Posterior cingulate gyrus (tissue), 11 donors: ENCODE data around the gene HOXD3.
A peak's percentile ranks its signal among the peaks of the same experiment; 100 is the strongest.

Source experiments
- DNase-seq, 10 donors: peaks; one replicate each; pipeline versions ENCODE4 v3.0.0 to v3.0.0-alpha.2; 2020 to 2021; ENCODE audit warnings: mixed read lengths in 3 of 10
- intact Hi-C: fragments of 100-400 bp; cut with DNase I; formaldehyde crosslinking; loops from one replicate; pipeline ENCODE4 v1.15.1; 2023

Gene HOXD3

DNA sequence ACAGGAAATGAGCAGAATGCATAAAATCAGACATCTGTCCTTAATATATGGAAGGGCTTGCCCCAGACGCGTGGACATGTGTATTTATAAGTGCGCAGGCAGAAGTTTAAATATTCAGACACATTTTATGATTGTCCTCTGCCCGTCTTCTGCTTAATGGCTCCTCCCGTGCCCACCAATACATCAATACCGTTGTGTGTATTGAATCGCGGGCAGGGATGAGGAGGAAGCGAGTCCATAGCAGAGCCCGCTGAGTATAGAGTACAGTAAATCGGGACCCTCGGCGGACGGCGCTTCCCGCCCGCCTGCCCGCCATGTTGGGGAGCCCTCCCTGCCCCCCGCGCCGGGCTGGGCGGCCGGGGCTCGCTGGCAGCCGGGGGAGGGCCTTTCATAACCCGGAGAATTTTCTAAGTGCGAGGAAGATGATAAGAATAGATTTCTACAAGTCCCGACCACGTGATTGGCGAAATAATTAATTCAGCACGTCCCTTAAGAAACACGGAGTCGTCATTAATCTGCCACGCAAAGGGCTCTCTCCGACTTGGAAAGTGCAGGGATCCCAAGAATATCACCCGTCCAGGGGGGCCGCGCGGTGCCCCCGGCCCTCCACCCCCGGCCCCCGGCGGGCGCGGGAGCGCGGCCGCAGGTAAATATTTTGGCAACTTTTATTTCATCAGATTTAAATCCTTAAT, at the start of gene HOXD3:
Gene HOXD3 (plus strand): TSS at position 501 of the 692 bp plus-strand sequence. CDS start 11,808 bp downstream, outside the sequence.
- DNase-seq, result peak in 1 of 10 donors; percentile 22
- intact Hi-C loops, result no loop called here

DNA sequence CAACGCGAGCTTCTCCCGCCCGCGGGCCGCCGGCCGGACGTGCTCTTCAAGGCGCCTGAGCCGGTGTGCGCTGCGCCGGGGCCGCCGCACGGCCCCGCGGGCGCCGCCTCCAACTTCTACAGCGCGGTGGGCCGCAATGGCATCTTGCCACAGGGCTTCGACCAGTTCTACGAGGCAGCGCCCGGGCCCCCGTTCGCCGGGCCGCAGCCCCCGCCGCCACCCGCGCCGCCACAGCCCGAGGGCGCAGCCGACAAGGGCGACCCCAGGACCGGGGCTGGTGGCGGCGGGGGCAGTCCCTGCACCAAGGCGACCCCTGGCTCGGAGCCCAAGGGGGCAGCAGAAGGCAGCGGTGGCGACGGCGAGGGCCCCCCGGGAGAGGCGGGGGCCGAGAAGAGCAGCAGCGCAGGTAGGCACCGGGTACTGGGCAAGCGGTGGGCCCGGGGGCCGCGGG, 49.4 kb upstream of the HOXD3 start:
- DNase-seq, result peak in 2 of 10 donors; percentile 58 to 66
- intact Hi-C loops, result no loop called here

DNA sequence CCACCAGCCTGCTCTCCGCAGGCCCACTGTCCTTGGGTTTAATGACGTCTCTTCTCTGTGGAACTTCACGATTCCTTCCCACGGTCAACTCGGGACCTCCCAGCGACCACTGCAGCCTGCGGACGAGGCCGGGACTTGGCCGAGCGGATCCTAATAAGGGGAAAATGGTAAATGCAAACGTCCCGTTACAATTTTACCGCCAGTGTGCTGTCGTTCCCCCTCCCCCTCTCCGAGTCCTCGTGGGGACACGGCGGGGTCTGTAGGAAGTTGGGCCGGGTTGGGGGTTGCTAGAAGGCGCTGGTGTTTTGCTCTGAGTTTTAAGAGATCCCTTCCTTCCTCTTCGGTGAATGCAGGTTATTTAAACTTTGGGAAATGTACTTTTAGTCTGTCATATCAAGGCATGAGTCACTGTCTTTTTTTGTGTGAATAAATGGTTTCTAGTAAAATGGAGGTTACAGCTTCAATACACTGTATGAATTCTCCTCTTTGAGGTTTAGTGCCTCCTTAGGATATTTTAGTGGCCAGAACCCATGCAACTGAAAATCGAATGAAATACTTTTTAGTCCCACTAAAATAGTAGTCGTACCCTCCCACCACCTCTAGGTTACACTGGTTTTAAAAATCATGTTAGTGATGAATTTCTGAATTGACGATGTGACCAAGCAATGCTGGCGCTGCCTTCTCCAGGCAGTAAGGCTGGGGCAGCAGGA, 47.8 kb upstream of the HOXD3 start:
- intact Hi-C loops, result no loop called here
- no peak for DNase-seq

DNA sequence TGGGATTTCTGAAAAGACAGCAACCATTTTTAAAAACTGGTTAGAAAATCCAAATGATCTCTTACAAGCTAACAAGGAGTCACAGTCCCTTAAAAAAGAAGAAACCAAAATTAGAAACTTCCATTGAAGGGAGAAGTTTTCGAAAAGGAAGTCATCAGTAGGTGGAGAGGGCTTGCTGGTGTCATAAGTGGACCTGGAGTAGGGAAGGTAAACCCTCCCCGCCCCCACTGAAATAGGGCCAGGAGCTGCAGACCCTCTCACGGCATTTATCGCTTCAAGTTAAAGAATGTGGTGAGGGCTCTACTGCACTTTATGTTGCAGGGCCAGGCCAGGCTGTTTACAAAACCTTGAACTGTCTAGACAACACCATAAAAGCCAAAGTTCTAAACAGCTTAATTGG, 47.2 kb upstream of the HOXD3 start:
- intact Hi-C loops, result no loop called here
- no peak for DNase-seq

DNA sequence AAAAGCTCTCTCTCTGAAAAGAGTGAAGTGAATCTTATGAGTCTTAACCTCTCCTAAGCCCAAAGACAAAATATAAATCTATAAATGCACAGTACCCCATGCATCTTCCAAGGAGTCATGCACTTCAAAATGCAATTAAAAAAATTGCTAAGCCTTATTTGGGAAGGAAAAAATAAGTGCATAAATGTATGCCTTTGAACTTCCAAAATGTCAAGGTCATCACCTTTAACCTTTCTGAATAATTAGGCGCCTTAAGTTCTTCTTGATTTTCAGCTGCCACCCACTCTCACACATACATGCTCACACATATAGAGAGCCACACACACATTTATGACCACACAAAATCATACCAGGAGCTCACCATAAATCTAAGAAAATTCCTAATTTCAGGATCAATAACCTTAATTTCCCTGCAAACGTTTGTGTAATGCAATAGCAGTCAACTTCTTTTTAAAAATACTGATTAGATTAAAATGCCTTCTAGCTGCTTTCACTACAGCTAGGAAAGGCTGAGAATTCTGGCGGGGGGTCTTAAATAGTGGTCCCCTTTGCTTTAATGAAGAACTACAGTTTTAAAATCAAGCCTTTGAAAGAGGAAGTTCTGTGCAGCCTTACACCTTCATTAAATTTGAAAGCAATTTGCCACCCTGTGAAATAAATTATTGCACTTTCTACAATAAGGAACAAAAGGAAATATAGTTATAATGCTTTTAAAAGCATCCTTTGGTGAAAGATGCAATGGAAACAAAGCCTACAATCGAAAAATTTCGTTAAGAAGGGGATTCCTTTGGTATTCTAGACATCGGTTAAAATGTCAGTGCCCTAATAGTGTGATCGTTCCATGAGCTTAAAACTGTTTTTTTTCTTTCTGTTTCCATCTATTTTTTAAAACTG, 46.4 kb upstream of the HOXD3 start:
- DNase-seq, result no peak
- intact Hi-C loops, result no loop called here

DNA sequence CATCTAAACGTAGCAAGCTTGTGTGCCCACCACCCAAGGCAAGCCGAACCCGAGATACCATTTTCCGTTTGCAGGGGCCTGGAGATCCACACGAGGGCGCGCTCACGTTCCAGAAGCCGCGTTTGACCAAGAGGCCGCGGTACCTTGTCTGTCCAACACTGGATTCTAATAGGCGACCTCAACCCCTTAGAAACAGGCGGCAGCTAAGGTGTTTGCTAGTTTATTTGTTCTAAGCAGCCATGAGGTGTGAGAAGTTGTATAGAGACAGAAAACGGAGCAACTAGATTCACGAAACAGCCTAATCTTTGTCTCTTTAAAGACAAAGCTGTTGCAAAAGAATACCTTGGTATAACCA, 45.8 kb upstream of the HOXD3 start:
- intact Hi-C loops, result no loop called here
- peak in 1 of 10 donors; percentile 48 for DNase-seq

DNA sequence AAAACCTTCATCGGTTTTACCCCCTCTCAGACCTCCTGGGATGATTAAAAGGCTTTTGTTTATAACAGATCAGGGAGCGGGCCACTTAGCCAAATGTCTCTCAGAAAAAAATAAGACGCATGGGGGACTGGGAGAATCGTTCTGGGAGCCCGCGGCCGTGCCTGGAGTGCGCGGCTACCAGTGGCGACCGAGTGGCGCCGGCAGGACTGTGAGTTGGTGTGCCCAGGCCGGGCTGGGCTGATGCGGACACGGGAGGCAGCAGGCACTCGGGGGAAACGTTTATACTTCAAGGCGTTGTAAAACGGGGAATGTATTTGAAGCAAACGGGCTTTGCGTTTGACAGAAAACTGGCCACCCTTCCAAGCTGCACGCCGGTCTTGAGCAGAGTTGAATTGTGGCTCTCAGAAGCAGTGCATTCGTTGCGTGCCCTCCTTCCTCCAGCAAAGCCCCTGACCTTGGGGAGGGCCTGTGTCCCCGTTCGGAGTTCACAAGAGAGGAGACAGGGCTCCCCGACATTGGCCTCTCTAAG, 45.2 kb upstream of the HOXD3 start:
- intact Hi-C loops, result no loop called here

DNA sequence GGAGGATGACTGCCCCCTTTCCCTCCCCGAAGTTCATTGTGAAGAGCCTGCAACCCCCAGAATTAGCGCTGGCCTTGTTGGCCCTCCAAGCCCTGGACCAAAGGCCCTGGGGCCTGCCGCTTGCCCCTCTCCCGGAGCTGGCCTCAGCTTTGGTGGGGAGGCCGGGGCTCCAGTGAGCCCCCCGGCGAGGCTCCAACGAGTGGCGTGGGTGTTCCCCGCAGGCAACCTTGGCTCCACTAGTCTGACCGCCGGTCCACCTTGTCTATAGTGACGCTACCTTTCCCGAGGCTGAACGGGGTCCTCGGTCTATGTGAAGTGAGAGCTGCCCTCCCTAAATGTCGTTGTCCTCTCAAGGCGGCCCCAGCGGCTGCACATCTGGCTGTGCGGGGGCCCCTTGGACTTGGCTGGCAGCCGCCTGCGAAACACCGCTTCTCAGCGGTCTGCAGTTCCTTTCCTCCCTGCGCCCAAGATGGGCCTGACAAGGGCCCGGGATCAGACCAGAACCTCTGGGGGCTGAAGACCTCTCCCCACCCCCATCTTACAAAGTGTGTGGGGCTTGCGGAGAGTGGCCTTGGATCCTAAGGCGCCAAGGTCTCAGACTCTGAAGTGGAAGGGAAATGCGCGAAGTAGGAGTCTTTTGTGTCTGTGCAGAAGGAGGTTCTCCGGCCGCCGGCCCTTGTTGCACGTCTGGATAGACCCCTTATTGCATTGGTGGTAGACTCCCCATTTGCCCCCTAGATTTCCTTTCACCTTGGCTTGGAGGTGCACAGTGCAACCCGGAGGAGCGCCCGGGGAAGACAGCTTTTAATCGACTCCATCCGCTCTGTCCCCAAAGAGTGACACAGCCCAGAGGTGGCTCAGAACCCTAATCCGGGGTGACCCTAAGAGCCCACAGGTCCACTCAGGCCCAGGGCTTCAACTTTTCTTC, 44.5 kb upstream of the HOXD3 start:
- peak in 1 of 10 donors; percentile 66 for DNase-seq
- intact Hi-C loops, result no loop called here

More for the DNA sequence above, 45.2 kb upstream of the HOXD3 start:
- peak in 1 of 10 donors; percentile 59 for DNase-seq

DNA sequence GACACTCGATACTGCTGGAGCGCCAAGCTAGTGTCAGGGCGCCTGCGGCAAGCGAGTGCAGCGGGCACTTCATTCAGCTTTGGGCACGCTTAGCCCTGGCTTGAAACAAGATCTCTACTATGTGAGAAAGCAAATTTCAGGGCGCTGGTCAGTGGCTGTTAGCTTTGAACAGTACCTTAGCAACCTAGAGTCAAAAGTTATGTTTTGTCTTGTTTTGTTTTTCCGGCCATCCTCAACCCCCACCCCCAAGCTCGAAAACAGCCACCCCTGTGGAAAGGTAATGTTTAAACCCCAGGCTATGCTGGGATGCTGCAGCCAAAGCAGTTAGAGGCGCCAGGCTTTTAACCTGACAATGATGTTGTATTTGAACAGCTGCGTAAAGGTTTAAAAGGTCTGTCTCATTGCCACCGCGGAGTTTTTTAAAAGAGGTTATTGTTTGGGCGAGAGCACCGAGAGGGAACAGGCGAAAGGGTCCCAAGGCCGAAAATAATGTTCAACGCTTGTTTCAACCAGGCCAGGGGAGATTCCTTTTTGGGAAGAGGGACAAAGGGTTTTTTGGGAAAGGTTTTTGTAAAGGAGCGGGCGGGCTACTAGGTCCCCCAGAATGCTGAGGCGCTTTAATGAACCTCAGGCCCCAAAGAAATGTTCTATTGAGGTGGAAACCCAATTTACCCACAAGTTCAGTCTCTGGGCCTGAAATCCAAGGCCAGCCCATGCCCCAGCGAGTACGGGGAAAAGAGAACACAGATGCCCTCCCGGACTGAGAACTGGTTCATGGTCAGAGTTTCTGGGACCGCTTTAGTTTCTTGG, 42.8 kb upstream of the HOXD3 start:
- DNase-seq, result peak in 1 of 10 donors; percentile 53
- intact Hi-C loops, result no loop called here

DNA sequence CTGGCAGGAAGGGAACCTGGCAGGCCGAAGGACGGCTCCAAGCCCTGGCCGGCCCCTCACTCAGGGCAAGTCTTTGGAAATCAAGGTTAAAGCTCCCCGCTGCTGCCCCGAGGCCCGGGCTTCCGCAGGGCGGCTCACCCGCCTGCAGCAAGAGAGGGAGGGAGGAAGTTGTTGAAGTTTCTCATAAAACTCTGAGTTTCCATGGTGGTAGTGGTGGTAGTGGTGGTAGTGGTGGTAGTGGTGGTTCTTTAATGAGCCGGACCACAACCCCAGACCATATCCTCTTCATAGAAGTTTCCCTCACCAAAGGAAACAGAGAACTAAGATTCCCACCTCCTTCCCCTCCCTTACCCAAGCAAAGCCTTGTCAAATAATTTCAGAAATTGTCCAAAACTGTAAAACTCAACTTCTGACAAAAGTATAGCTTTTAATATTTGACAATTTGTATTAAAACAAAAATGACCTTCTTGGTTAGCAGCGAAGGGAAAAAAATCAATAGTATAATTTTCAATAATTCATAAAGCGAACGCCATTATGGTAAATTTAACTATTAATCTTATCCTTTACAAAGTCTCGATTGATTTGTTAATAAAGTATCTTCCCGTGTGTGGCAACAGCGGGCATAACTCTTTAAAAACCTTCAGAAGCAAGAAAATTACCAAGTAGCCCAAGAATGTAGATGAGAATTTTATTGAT, 42.0 kb upstream of the HOXD3 start:
- DNase-seq, result peak in 1 of 10 donors; percentile 52
- intact Hi-C loops, result no loop called here

DNA sequence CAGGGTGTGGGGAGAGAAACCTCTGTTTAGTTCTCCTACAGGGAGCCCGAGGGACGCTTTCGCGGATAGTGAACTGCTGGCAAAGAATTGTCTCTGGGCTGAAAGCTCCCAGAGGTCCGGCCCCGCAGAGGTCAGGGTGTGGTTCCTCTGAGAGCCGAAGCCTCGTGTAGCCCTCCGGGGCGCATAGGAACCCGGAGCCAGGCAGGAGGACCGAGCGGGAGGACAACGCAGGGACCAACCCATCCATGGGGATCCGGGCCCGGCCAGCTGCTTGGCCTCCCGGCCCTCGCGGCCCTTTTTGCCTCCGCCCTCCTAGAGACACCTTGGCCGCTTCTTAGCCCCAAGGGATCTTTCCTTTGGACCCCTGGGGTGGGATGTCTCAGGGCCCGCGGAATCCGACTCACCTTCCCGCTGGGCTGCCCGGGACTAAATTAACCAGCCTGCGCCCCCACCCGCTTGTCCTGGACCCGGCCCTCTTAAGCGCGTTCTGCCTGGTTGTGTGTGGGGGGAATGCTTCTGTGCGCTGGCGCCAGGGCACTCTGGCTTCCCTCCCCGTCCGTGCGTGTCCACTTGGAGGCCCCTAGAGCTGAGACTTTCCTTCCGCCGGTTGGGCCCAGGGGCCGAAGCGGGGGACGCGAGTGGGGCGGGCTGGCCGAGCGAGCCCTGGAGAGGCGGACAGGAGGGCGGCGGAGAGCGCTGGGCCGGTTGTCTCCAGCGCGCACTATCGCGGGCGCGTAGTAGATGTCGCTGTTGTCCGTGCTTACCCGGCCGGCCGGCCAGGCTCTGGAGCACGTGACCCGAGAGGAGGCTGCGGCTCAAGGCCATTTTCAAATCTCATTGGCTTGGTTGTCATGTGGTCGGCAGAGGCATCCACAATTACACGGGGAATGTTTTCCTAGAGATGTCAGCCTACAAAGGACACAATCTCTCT, 41.0 kb upstream of the HOXD3 start, which contains the start of gene HOXD10:
Gene HOXD10 (plus strand): TSS at position 896 of the 931 bp plus-strand sequence. CDS start 56 bp downstream, outside the sequence.
- peak in 2 of 10 donors; percentile 79 to 80 for DNase-seq
- intact Hi-C loops, result no loop called here

DNA sequence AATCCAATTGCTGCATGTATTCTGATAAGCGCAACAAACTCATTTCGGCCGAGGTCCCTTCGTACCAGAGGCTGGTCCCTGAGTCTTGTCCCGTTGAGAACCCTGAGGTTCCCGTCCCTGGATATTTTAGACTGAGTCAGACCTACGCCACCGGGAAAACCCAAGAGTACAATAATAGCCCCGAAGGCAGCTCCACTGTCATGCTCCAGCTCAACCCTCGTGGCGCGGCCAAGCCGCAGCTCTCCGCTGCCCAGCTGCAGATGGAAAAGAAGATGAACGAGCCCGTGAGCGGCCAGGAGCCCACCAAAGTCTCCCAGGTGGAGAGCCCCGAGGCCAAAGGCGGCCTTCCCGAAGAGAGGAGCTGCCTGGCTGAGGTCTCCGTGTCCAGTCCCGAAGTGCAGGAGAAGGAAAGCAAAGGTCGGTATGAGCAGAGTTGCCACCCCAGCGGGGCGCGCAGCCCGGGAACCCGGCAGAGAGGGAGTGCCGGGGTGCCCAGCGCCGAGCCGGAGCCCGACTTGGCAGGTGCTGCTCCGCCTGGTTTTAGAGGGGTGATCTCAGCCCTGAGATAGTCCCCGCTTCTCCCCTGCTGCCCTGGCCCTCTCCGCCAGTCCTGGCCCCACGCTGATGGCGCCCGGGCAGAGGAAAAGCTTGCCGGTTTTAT, 39.8 kb upstream of the HOXD3 start:
- intact Hi-C loops, result no loop called here
- DNase-seq, result peak in 2 of 10 donors; percentile 71 to 75

DNA sequence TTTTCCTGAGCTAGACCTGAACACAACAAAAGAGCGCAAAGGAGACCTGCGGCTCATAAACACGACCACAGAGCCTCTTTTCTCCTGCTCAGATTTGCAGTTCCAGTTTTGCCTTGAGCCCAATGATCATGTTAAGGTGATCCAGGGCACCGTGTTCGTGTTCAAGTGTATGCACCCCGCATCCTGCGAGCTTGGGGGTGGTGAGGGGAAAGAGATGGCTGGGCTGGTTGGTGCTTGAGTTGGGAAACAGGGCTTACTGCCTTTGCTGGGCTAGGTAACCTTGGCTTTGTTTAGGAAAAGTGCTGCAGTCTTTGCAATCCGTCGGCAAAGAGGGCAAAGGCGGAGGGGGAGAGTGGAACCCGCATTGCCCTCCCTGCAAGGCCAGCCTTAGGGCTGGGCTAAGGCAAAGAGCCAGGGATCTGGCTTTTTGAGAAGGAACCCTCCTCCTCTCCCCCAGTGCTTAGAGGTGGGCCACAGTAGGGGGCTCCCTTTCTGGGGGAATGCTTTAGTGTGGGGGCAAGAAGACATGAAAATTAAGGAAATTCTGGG, 39.2 kb upstream of the HOXD3 start:
- no peak for DNase-seq
- intact Hi-C loops, result no loop called here

DNA sequence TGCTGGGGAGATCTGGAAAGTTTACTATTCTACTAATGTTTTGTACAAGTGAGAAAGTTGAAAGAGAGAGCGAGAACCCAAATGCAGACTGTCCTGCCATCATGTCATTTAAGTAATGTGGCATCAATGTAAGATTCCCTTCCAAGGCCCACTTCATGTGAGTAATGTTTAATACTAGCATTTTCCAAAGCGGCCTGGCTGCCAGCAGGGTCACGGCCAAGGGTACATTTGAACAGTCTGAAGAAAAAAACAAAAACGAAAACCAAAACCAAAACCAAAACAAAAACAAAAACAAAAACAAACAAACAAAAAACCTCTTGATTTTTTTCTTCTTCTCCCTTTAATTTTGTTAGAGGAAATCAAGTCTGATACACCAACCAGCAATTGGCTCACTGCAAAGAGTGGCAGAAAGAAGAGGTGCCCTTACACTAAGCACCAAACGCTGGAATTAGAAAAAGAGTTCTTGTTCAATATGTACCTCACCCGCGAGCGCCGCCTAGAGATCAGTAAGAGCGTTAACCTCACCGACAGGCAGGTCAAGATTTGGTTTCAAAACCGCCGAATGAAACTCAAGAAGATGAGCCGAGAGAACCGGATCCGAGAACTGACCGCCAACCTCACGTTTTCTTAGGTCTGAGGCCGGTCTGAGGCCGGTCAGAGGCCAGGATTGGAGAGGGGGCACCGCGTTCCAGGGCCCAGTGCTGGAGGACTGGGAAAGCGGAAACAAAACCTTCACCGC, 38.3 kb upstream of the HOXD3 start:
- intact Hi-C loops, result no loop called here
- DNase-seq, result no peak
